Activated CD4-positive, alpha-beta T cell treated with anti-CD3 and anti-CD28 coated beads, Interleukin-2, amount 10 ng/mL, durations not matched to agents 24 days and 14 days (primary cell): ENCODE data around the gene COG3. TPM values are rescaled to one million over a fixed set of nuclear protein-coding genes. Genes with fewer than 3 reads are reported as not detected.

ENCODE experiments used
- DNase-seq: peaks from one replicate; pipeline ENCODE4 v3.0.0; 2022
- H3K27ac Mint-ChIP-seq: one replicate; pipeline ENCODE4 v1.8.0; 2022; ENCODE audit warnings: mild to moderate bottlenecking, mixed read lengths
- H3K27me3 Mint-ChIP-seq: one replicate; pipeline ENCODE4 v1.8.0; 2022; ENCODE audit warnings: mixed read lengths
- H3K36me3 Mint-ChIP-seq: one replicate; pipeline ENCODE4 v1.8.0; 2022; ENCODE audit warnings: low read depth, mild to moderate bottlenecking, mixed read lengths
- H3K4me1 Mint-ChIP-seq: one replicate; pipeline ENCODE4 v1.8.0; 2021; ENCODE audit warnings: mixed read lengths
- H3K4me3 Mint-ChIP-seq: one replicate; pipeline ENCODE4 v1.8.0; 2022; ENCODE audit warnings: mild to moderate bottlenecking, moderate library complexity, mixed read lengths
- H3K9me3 Mint-ChIP-seq: one replicate; pipeline ENCODE4 v1.8.0; 2021; ENCODE audit warnings: mixed read lengths
- intact Hi-C: fragments of 100-400 bp; cut with micrococcal nuclease; formaldehyde crosslinking; loops from one replicate; pipeline ENCODE4 v1.15.1; 2023
- total RNA-seq: library from RNA; stranded (reverse); gene quantifications from 2 replicates; pipeline ENCODE4 v1.2.3, GENCODE V29; 2022

The COG3 gene
- total RNA-seq, 1 donor from 2014 or later: 20.7 TPM

GRCh38 chr13:45548281-45548680, 83.5 kb downstream of the COG3 start:
- no peaks in the 10 kb centered on the region for H3K4me1 Mint-ChIP-seq
- H3K9me3 Mint-ChIP-seq: no peaks in the 10 kb centered on the region
- intact Hi-C loops: no loop called here

GRCh38 chr13:45554604-45555109, 89.9 kb downstream of the COG3 start:
- no peak for DNase-seq
- intact Hi-C loops: no loop called here
- H3K27ac Mint-ChIP-seq: no peak overlapping the region
- no peaks in the 10 kb centered on the region for H3K4me1 Mint-ChIP-seq
- H3K36me3 Mint-ChIP-seq: no peaks in the 10 kb centered on the region
- H3K9me3 Mint-ChIP-seq: peaks cover 10% of the 10 kb centered on the region
- no peak overlapping the region for H3K4me3 Mint-ChIP-seq
- peaks cover 22% of the 10 kb centered on the region for H3K27me3 Mint-ChIP-seq

More at GRCh38 chr13:45548281-45548680, 83.5 kb downstream of the COG3 start:
- DNase-seq: no peak
- no peak overlapping the region for H3K27ac Mint-ChIP-seq
- peaks cover 8% of the 10 kb centered on the region for H3K27me3 Mint-ChIP-seq
- no peak overlapping the region for H3K4me3 Mint-ChIP-seq
- no peaks in the 10 kb centered on the region for H3K36me3 Mint-ChIP-seq

GRCh38 chr13:45564133-45564776, 99.5 kb downstream of the COG3 start:
- intact Hi-C loops: no loop called here
- Mint-ChIP-seq H3K27me3 (peaks cover 1% of the 10 kb centered on the region), H3K36me3 (no peaks in the 10 kb centered on the region), H3K4me3 (no peak overlapping the region), H3K4me1 (peaks cover 2% of the 10 kb centered on the region), H3K27ac (no peak overlapping the region), H3K9me3 (peaks cover 4% of the 10 kb centered on the region)
- DNase-seq: no peak

- Mint-ChIP-seq H3K4me3 (no peak overlapping the region), H3K36me3 (no peaks in the 10 kb centered on the region), H3K27me3 (no peaks in the 10 kb centered on the region), H3K27ac (no peak overlapping the region), H3K9me3 (peaks cover 4% of the 10 kb centered on the region), H3K4me1 (peaks cover 2% of the 10 kb centered on the region)
- no peak for DNase-seq
- intact Hi-C loops: no loop called here
Measured at GRCh38 chr13:45565331-45565730, 100.6 kb downstream of the COG3 start.

GRCh38 chr13:45575146-45575829, 110.5 kb downstream of the COG3 start:
- H3K4me3 Mint-ChIP-seq: no peak overlapping the region
- H3K9me3 Mint-ChIP-seq: no peaks in the 10 kb centered on the region
- intact Hi-C loops: no loop called here
- H3K4me1 Mint-ChIP-seq: no peaks in the 10 kb centered on the region
- no peaks in the 10 kb centered on the region for H3K36me3 Mint-ChIP-seq
- H3K27ac Mint-ChIP-seq: no peak overlapping the region
- peaks cover 17% of the 10 kb centered on the region for H3K27me3 Mint-ChIP-seq
- no peak for DNase-seq

- no peak for DNase-seq
- Mint-ChIP-seq H3K27me3 (peaks cover 17% of the 10 kb centered on the region), H3K9me3 (no peaks in the 10 kb centered on the region), H3K4me3 (no peak overlapping the region), H3K36me3 (no peaks in the 10 kb centered on the region), H3K27ac (no peak overlapping the region), H3K4me1 (no peaks in the 10 kb centered on the region)
- intact Hi-C loops: no loop called here
Measured at GRCh38 chr13:45575830-45576180, 111.1 kb downstream of the COG3 start.

GRCh38 chr13:45576466-45576865, 111.7 kb downstream of the COG3 start:
- intact Hi-C loops: no loop called here
- no peaks in the 10 kb centered on the region for H3K36me3 Mint-ChIP-seq
- H3K4me3 Mint-ChIP-seq: no peak overlapping the region
- no peaks in the 10 kb centered on the region for H3K9me3 Mint-ChIP-seq
- DNase-seq: no peak
- H3K27me3 Mint-ChIP-seq: peaks cover 18% of the 10 kb centered on the region
- H3K27ac Mint-ChIP-seq: no peak overlapping the region
- H3K4me1 Mint-ChIP-seq: no peaks in the 10 kb centered on the region

GRCh38 chr13:45582408-45583076, 117.8 kb downstream of the COG3 start:
- Mint-ChIP-seq H3K36me3 (no peaks in the 10 kb centered on the region), H3K9me3 (no peaks in the 10 kb centered on the region)
- intact Hi-C loops: no loop called here

GRCh38 chr13:45584816-45585215, 120.1 kb downstream of the COG3 start:
- no peak overlapping the region for H3K27ac Mint-ChIP-seq
- H3K4me1 Mint-ChIP-seq: no peaks in the 10 kb centered on the region
- no peak overlapping the region for H3K4me3 Mint-ChIP-seq
- intact Hi-C loops: no loop called here
- H3K9me3 Mint-ChIP-seq: no peaks in the 10 kb centered on the region
- no peaks in the 10 kb centered on the region for H3K36me3 Mint-ChIP-seq
- no peak for DNase-seq
- H3K27me3 Mint-ChIP-seq: peaks cover 3% of the 10 kb centered on the region

More at GRCh38 chr13:45582408-45583076, 117.8 kb downstream of the COG3 start:
- Mint-ChIP-seq H3K4me3 (no peak overlapping the region), H3K27ac (no peak overlapping the region), H3K4me1 (no peaks in the 10 kb centered on the region), H3K27me3 (peaks cover 7% of the 10 kb centered on the region)
- DNase-seq: no peak

Other genes with a start within 250 kb of the COG3 start
- 2,188 and 2,224 TPM in 2 replicates for gene TPT1, start 123.8 kb upstream of the COG3 start, total RNA-seq
- gene SLC25A30, start 46.6 kb upstream of the COG3 start, total RNA-seq: 12.9 and 14.2 TPM in 2 replicates
- gene ERICH6B, start 150.8 kb downstream of the COG3 start, total RNA-seq: not detected in 2 replicates
- not detected in 2 replicates for gene CBY2, start 237.4 kb downstream of the COG3 start, total RNA-seq